ENCODE measurements around the gene HS6ST3.

- TF ChIP-seq, protein P1, sequence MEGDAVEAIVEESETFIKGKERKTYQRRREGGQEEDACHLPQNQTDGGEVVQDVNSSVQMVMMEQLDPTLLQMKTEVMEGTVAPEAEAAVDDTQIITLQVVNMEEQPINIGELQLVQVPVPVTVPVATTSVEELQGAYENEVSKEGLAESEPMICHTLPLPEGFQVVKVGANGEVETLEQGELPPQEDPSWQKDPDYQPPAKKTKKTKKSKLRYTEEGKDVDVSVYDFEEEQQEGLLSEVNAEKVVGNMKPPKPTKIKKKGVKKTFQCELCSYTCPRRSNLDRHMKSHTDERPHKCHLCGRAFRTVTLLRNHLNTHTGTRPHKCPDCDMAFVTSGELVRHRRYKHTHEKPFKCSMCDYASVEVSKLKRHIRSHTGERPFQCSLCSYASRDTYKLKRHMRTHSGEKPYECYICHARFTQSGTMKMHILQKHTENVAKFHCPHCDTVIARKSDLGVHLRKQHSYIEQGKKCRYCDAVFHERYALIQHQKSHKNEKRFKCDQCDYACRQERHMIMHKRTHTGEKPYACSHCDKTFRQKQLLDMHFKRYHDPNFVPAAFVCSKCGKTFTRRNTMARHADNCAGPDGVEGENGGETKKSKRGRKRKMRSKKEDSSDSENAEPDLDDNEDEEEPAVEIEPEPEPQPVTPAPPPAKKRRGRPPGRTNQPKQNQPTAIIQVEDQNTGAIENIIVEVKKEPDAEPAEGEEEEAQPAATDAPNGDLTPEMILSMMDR (IDR thresholded peaks at IDR 0.05; ENCODE audit: extremely low read depth in 1 of 2, insufficient read depth in 1 of 2, low read depth in 1 of 2, low read length in 2 of 2), result no peak
- no peak for TF ChIP-seq POLR2A (IDR thresholded peaks at IDR 0.05; ENCODE audit: low read depth, low read length)
- no peak for TF ChIP-seq MYC (IDR thresholded peaks at IDR 0.05; ENCODE audit: low read depth, low read length)
- TF ChIP-seq, protein P2, sequence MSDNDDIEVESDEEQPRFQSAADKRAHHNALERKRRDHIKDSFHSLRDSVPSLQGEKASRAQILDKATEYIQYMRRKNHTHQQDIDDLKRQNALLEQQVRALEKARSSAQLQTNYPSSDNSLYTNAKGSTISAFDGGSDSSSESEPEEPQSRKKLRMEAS (IDR thresholded peaks at IDR 0.05; ENCODE audit: insufficient read depth, insufficient read length), result no peak
- TF ChIP-seq JUN (IDR thresholded peaks at IDR 0.05; ENCODE audit: borderline replicate concordance, insufficient read depth, insufficient read length, low read depth), result no peak
Measured at GRCh38 chr13:96671073-96671472, 581.2 kb downstream of the HS6ST3 start.

All from endothelial cell of umbilical vein (primary cell).